ENCODE data around the gene TAS2R60. TPM values are rescaled to one million over a fixed set of nuclear protein-coding genes. Genes with fewer than 3 reads are reported as not detected.

TAS2R60 gene
- total and polyA plus RNA-seq, 9 of the 15 experiments (the other 6 are each of a cell fraction or from before 2014, with no cell fraction given), result 0.08 TPM; not detected in 8

- TF ChIP-seq NR4A1 (CRISPR knock-in tag; IDR thresholded peaks at IDR 0.05), result no peak
- no peak for TF ChIP-seq NR4A1 (tag; IDR thresholded peaks at IDR 0.05)
- TF ChIP-seq ZBTB49 (CRISPR knock-in tag; IDR thresholded peaks at IDR 0.05; ENCODE audit: borderline replicate concordance), result no peak
- no peak for TF ChIP-seq SPI1 (IDR thresholded peaks at IDR 0.05; ENCODE audit: borderline replicate concordance, low read depth, low read length)
- TF ChIP-seq, protein P1, sequence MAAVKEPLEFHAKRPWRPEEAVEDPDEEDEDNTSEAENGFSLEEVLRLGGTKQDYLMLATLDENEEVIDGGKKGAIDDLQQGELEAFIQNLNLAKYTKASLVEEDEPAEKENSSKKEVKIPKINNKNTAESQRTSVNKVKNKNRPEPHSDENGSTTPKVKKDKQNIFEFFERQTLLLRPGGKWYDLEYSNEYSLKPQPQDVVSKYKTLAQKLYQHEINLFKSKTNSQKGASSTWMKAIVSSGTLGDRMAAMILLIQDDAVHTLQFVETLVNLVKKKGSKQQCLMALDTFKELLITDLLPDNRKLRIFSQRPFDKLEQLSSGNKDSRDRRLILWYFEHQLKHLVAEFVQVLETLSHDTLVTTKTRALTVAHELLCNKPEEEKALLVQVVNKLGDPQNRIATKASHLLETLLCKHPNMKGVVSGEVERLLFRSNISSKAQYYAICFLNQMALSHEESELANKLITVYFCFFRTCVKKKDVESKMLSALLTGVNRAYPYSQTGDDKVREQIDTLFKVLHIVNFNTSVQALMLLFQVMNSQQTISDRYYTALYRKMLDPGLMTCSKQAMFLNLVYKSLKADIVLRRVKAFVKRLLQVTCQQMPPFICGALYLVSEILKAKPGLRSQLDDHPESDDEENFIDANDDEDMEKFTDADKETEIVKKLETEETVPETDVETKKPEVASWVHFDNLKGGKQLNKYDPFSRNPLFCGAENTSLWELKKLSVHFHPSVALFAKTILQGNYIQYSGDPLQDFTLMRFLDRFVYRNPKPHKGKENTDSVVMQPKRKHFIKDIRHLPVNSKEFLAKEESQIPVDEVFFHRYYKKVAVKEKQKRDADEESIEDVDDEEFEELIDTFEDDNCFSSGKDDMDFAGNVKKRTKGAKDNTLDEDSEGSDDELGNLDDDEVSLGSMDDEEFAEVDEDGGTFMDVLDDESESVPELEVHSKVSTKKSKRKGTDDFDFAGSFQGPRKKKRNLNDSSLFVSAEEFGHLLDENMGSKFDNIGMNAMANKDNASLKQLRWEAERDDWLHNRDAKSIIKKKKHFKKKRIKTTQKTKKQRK (IDR thresholded peaks at IDR 0.05; ENCODE audit: borderline replicate concordance, low read depth, low read length), result no peak
- no peak for TF ChIP-seq GATAD2B (IDR thresholded peaks at IDR 0.05; ENCODE audit: borderline replicate concordance)
- TF ChIP-seq, protein P2, sequence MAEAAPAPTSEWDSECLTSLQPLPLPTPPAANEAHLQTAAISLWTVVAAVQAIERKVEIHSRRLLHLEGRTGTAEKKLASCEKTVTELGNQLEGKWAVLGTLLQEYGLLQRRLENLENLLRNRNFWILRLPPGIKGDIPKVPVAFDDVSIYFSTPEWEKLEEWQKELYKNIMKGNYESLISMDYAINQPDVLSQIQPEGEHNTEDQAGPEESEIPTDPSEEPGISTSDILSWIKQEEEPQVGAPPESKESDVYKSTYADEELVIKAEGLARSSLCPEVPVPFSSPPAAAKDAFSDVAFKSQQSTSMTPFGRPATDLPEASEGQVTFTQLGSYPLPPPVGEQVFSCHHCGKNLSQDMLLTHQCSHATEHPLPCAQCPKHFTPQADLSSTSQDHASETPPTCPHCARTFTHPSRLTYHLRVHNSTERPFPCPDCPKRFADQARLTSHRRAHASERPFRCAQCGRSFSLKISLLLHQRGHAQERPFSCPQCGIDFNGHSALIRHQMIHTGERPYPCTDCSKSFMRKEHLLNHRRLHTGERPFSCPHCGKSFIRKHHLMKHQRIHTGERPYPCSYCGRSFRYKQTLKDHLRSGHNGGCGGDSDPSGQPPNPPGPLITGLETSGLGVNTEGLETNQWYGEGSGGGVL (CRISPR knock-in tag; IDR thresholded peaks at IDR 0.05), result no peak
- no peak for TF ChIP-seq SNIP1 (IDR thresholded peaks at IDR 0.05; ENCODE audit: low read depth)
- no peak for TF ChIP-seq COPS2 (conservative IDR thresholded peaks at IDR 0.05)
- TF ChIP-seq CEBPG (CRISPR knock-in tag; IDR thresholded peaks at IDR 0.05), result no peak
- peak; percentile 70 to 77 for TF ChIP-seq CEBPG (tag; conservative IDR thresholded peaks at IDR 0.05 in 1 of 2, IDR thresholded peaks at IDR 0.05 in 1 of 2)
- no peak for TF ChIP-seq E2F6 (IDR thresholded peaks at IDR 0.05; ENCODE audit: borderline replicate concordance in 1 of 2, extremely low read depth in 1 of 2, insufficient read depth in 1 of 2, insufficient read length in 1 of 2, low read depth in 1 of 2, low read length in 1 of 2, poor library complexity in 1 of 2, severe bottlenecking in 1 of 2)
- TF ChIP-seq KDM1A (IDR thresholded peaks at IDR 0.05), result 0 out of 4 replicates have a peak, but pooled peaks of 1 of the 2 experiments have one; percentile 36
- no peak for TF ChIP-seq ZNF140 (CRISPR knock-in tag; IDR thresholded peaks at IDR 0.05)
- peak; percentile 56; the same call in 1 of the 2 replicates for TF ChIP-seq CBFA2T2 (conservative IDR thresholded peaks at IDR 0.05)
These were observed 48.8 kb downstream of the TAS2R60 start (continued) for GRCh38 chr7:143492043-143492471.
